Esophagus squamous epithelium (tissue), 5 donors: ENCODE data around the gene UBR4. TPM values are rescaled to one million over a fixed set of nuclear protein-coding genes. Genes with fewer than 3 reads are reported as not detected.

Experiments
- DNase-seq: peaks from one replicate; lab custom pipeline; 2025; lab: John Stamatoyannopoulos, UW
- H3K27ac ChIP-seq, 4 donors: fragments of 200-600 bp; sonication (generic); one replicate each; pipeline ENCODE4 v1.5.1; 2016 to 2019; ENCODE audit warnings: mild to moderate bottlenecking in 1 of 4
- H3K27me3 ChIP-seq, 4 donors: fragments of 200-600 bp; sonication (generic); 1 replicate in 3 of 4; 2 replicates in 1 of 4; pipeline versions ENCODE4 v1.5.1 to v1.6.0; 2017 to 2021; ENCODE audit warnings: antibody characterized with exemption in 1 of 4
- H3K36me3 ChIP-seq, 3 donors: fragments of 200-600 bp; sonication (generic); one replicate each; pipeline ENCODE4 v1.5.1; 2016 to 2019
- H3K4me1 ChIP-seq, 3 donors: fragments of 200-600 bp; sonication (generic); one replicate each; pipeline ENCODE4 v1.5.1; 2017 to 2019
- H3K4me3 ChIP-seq, 4 donors: fragments of 200-600 bp; sonication (generic); 1 replicate in 3 of 4; 2 replicates in 1 of 4; pipeline ENCODE4 v1.5.1; 2016 to 2019; ENCODE audit warnings: mild to moderate bottlenecking in 2 of 4, moderate library complexity in 1 of 4
- H3K9me3 ChIP-seq, 3 donors: fragments of 200-600 bp; sonication (generic); one replicate each; pipeline ENCODE4 v1.5.1; 2016 to 2019
- CTCF ChIP-seq, 6 experiments: fragments of 450-650 bp in 4 of 6; fragments of 200-600 bp in 2 of 6; sonication (generic) in 2 of 6; IDR thresholded peaks; one replicate each; pipeline ENCODE4 v1.5.1; 2016 to 2019; ENCODE audit warnings: antibody characterized with exemption in 6 of 6, mild to moderate bottlenecking in 4 of 6, moderate library complexity in 4 of 6
- POLR2A ChIP-seq, 4 donors: fragments of 450-650 bp; IDR thresholded peaks; one replicate each; pipeline ENCODE4 v1.6.1; 2017; ENCODE audit warnings: antibody characterized with exemption in 4 of 4, mild to moderate bottlenecking in 4 of 4, moderate library complexity in 3 of 4
- WGBS, 2 donors: methylation state at CpG; one replicate each; pipeline ENCODE4 v1.1.5; 2018; 5-methylcytosine and 5-hydroxymethylcytosine counted together
- intact Hi-C: fragments of 100-400 bp; cut with DNase I; formaldehyde crosslinking; loops from one replicate; pipeline ENCODE4 v1.15.0; 2022
- total RNA-seq, 4 donors: library from RNA; depleted of rRNA; stranded (reverse); fragments of >200 nt; gene quantifications; one replicate each; pipeline ENCODE4 v1.1.0, GENCODE V29; 2016
- donor health status: DM: yes; HTN: yes; CAD: no.

Gene UBR4
- total RNA-seq, 4 donors from 2014 or later, result 52.4 to 121 (median 88.3) TPM

- WGBS, 2 donors, result 93% methylated on average over 7 of the region's 7 CpGs
- Histone ChIP-seq H3K27me3 (no peaks in the 10 kb centered on the region), H3K27ac (no peak overlapping the region), H3K9me3 (no peaks in the 10 kb centered on the region), H3K36me3 (peaks cover 59 to 100% (median 72%) of the 10 kb centered on the region in 3 donors), H3K4me1 (no peaks in the 10 kb centered on the region), H3K4me3 (no peak overlapping the region)
- TF ChIP-seq POLR2A (IDR thresholded peaks at IDR 0.05), result no peak
- TF ChIP-seq CTCF (IDR thresholded peaks at IDR 0.05), result no peak
- intact Hi-C loops, result no loop called here
- DNase-seq, result no peak
Measured at GRCh38 chr1:19120070-19120469, 90.0 kb downstream of the UBR4 start.

GRCh38 chr1:19115082-19115808 is 94.8 kb downstream of the UBR4 start:
- intact Hi-C loops, result no loop called here
- no peaks in the 10 kb centered on the region for H3K9me3 ChIP-seq
- no peak overlapping the region for H3K27ac ChIP-seq
- H3K4me3 ChIP-seq, result no peak overlapping the region
- no peaks in the 10 kb centered on the region for H3K27me3 ChIP-seq
- TF ChIP-seq CTCF (IDR thresholded peaks at IDR 0.05) (no peak), POLR2A (IDR thresholded peaks at IDR 0.05) (no peak)
- H3K4me1 ChIP-seq, result no peaks in the 10 kb centered on the region
- DNase-seq, result no peak
- peaks cover 73 to 100% (median 90%) of the 10 kb centered on the region in 3 donors for H3K36me3 ChIP-seq
- WGBS, 2 donors, result 83 to 94% methylated on average over 5 of the region's 6 CpGs

- Histone ChIP-seq H3K4me3 (no peak overlapping the region), H3K27me3 (no peaks in the 10 kb centered on the region), H3K9me3 (no peaks in the 10 kb centered on the region), H3K36me3 (peaks cover 78 to 100% (median 87%) of the 10 kb centered on the region in 3 donors), H3K27ac (no peak overlapping the region), H3K4me1 (no peaks in the 10 kb centered on the region)
- WGBS, 2 donors, result 64 to 75% methylated on average over 4 of the region's 4 CpGs
- intact Hi-C loops, result no loop called here
- TF ChIP-seq POLR2A (IDR thresholded peaks at IDR 0.05) (no peak), CTCF (IDR thresholded peaks at IDR 0.05) (peak in 4 of 6 experiments; percentile 9 to 54 (median 18))
- no peak for DNase-seq
Measured at GRCh38 chr1:19113697-19114092, 96.4 kb downstream of the UBR4 start.

GRCh38 chr1:19112891-19113696 is 97.0 kb downstream of the UBR4 start:
- H3K4me1 ChIP-seq, result no peaks in the 10 kb centered on the region
- TF ChIP-seq POLR2A (IDR thresholded peaks at IDR 0.05) (no peak), CTCF (IDR thresholded peaks at IDR 0.05) (no peak)
- 87 to 91% methylated on average over 7 of the region's 7 CpGs for WGBS, 2 donors
- intact Hi-C loops, result no loop called here
- H3K4me3 ChIP-seq, result no peak overlapping the region
- no peak for DNase-seq
- H3K27me3 ChIP-seq, result no peaks in the 10 kb centered on the region
- no peaks in the 10 kb centered on the region for H3K9me3 ChIP-seq
- no peak overlapping the region for H3K27ac ChIP-seq
- H3K36me3 ChIP-seq, result peaks cover 78 to 100% (median 88%) of the 10 kb centered on the region in 3 donors
